ENCODE results near the gene RMC1.

GRCh38 chr18:23580677-23581367 lies 77.5 kb downstream of the RMC1 start:
- TF ChIP-seq POLR2A (IDR thresholded peaks at IDR 0.05) (no peak), CTCF (IDR thresholded peaks at IDR 0.05) (no peak)

Data from sigmoid colon (tissue), 3 donors.